SK-N-SH (cell line): ENCODE results near the gene MGAM2. TPM values are rescaled to one million over a fixed set of nuclear protein-coding genes. Genes with fewer than 3 reads are reported as not detected.

Source experiments
- CTCF ChIA-PET: fragments of 300-600, 350-600 bp; formaldehyde crosslinking; extraction: SDS; loops from one replicate; lab custom pipeline; 2021; lab: Yijun Ruan, JAX
- POLR2A ChIA-PET: fragments of 350-600 bp; sonication (Branson Sonifier 250); formaldehyde crosslinking; extraction: SDS; loops from one replicate; lab custom pipeline; 2020; ENCODE audit warnings: antibody characterized with exemption, inconsistent platforms; lab: Yijun Ruan, JAX
- DNase-seq: peaks from one replicate; pipeline ENCODE4 v3.0.0; 2012
- H2AFZ ChIP-seq: fragments of 200-600 bp; sonication (generic); 2 replicates; pipeline ENCODE4 v1.8.1; 2016; ENCODE audit warnings: antibody characterized with exemption, mild to moderate bottlenecking, low read depth
- H3F3A ChIP-seq: fragments of 200-600 bp; sonication (generic); replicated peaks from 2 replicates; pipeline ENCODE3; 2016; ENCODE audit warnings: antibody characterized with exemption, mild to moderate bottlenecking; ENCODE audit not compliant: insufficient read depth
- H3K27ac ChIP-seq, 2 experiments: fragments of 200-500 bp in 1 of 2; fragments of 200-600 bp in 1 of 2; sonication (Bioruptor generic) in 1 of 2; sonication (generic), shearing (Covaris generic) in 1 of 2; 2 replicates each; pipeline versions ENCODE4 v1.5.1 to v1.6.1; 2014 to 2016; ENCODE audit warnings: low read depth in 2 of 2, inconsistent platforms in 1 of 2, low read length in 1 of 2, mild to moderate bottlenecking in 1 of 2, mixed read lengths in 1 of 2
- H3K27me3 ChIP-seq: fragments of 200-600 bp; sonication (generic), shearing (Covaris generic); 2 replicates; pipeline ENCODE4 v1.6.1; 2016; ENCODE audit warnings: mixed run types; ENCODE audit not compliant: insufficient read depth
- H3K36me3 ChIP-seq, 2 experiments: fragments of 200-500 bp in 1 of 2; fragments of 200-600 bp in 1 of 2; sonication (Bioruptor generic) in 1 of 2; sonication (generic) in 1 of 2; replicated peaks in 1 of 2; 2 replicates each; pipeline versions ENCODE3 to v1.5.1; 2014 to 2016; ENCODE audit warnings: low read length in 1 of 2, mild to moderate bottlenecking in 1 of 2; ENCODE audit not compliant: insufficient read depth in 2 of 2, control insufficient read depth in 1 of 2
- H3K4me1 ChIP-seq, 2 experiments: fragments of 200-500 bp in 1 of 2; fragments of 200-600 bp in 1 of 2; sonication (Bioruptor generic) in 1 of 2; sonication (generic), shearing (Covaris generic) in 1 of 2; 2 replicates each; pipeline versions ENCODE4 v1.5.1 to v1.6.1; 2014 to 2016; ENCODE audit warnings: low read depth in 1 of 2, low read length in 1 of 2, mixed run types in 1 of 2; ENCODE audit not compliant: insufficient read depth in 2 of 2, control insufficient read depth in 1 of 2
- H3K4me2 ChIP-seq: fragments of 200-600 bp; sonication (generic), shearing (Covaris generic); 2 replicates; pipeline ENCODE4 v1.6.1; 2017; ENCODE audit warnings: mixed run types
- H3K4me3 ChIP-seq, 2 experiments: fragments of 200-500 bp in 1 of 2; fragments of 200-600 bp in 1 of 2; sonication (Bioruptor generic) in 1 of 2; sonication (generic), shearing (Covaris generic) in 1 of 2; 2 replicates each; pipeline versions ENCODE4 v1.5.1 to v1.8.1; 2014 to 2016; ENCODE audit warnings: low read depth in 2 of 2, inconsistent platforms in 1 of 2, low read length in 1 of 2, mild to moderate bottlenecking in 1 of 2, mixed read lengths in 1 of 2, moderate library complexity in 1 of 2
- H3K79me2 ChIP-seq: fragments of 200-600 bp; sonication (generic); 2 replicates; pipeline ENCODE4 v1.8.1; 2017; ENCODE audit warnings: mild to moderate bottlenecking; ENCODE audit not compliant: insufficient read depth
- H3K9ac ChIP-seq: fragments of 200-600 bp; sonication (generic); 2 replicates; pipeline ENCODE4 v1.6.1; 2017; ENCODE audit warnings: mixed run types
- H3K9me2 ChIP-seq: fragments of 200-600 bp; sonication (generic); 2 replicates; pipeline ENCODE4 v1.6.1; 2017; ENCODE audit warnings: mixed run types
- H3K9me3 ChIP-seq: fragments of 200-600 bp; sonication (generic); 2 replicates; pipeline ENCODE4 v1.6.1; 2017; ENCODE audit warnings: mixed run types, mild to moderate bottlenecking, moderate library complexity
- H4K20me1 ChIP-seq: fragments of 200-600 bp; sonication (generic); 2 replicates; pipeline ENCODE4 v1.6.1; 2017; ENCODE audit warnings: mild to moderate bottlenecking, mixed run types; ENCODE audit not compliant: insufficient read depth
- ELF1 ChIP-seq: IDR thresholded peaks from 2 replicates; pipeline ENCODE4 v1.4.0; 2012
- EP300 ChIP-seq, 2 experiments: IDR thresholded peaks; 2 replicates each; pipeline versions ENCODE4 v1.4.0 to v1.6.1; 2012; ENCODE audit warnings: borderline replicate concordance in 1 of 2, low read depth in 1 of 2, low read length in 1 of 2
- EZH2phosphoT487 ChIP-seq: fragments of 200-600 bp; sonication (generic); IDR thresholded peaks from 2 replicates; pipeline ENCODE4 v1.6.1; 2017; ENCODE audit warnings: low read depth, mixed run types, mild to moderate bottlenecking, antibody characterized with exemption, moderate library complexity, borderline replicate concordance
- FOXM1 ChIP-seq: IDR thresholded peaks from 2 replicates; pipeline ENCODE4 v1.4.0; 2012; ENCODE audit warnings: low read depth, mild to moderate bottlenecking
- GABPA ChIP-seq: IDR thresholded peaks from 2 replicates; pipeline ENCODE4 v1.4.0; 2012; ENCODE audit warnings: low read depth, mild to moderate bottlenecking
- JUND ChIP-seq: IDR thresholded peaks from 2 replicates; pipeline ENCODE4 v1.4.0; 2012
- MEF2A ChIP-seq: IDR thresholded peaks from 2 replicates; pipeline ENCODE4 v1.4.0; 2012; ENCODE audit warnings: low read depth, borderline replicate concordance
- POLR2AphosphoS5 ChIP-seq: IDR thresholded peaks from 2 replicates; pipeline ENCODE4 v1.6.1; 2012; ENCODE audit warnings: low read depth, low read length
- RFX5 ChIP-seq: IDR thresholded peaks from 2 replicates; pipeline ENCODE4 v1.6.1; 2012; ENCODE audit warnings: mild to moderate bottlenecking, improper control_type of control experiment, low read length
- RXRA ChIP-seq: IDR thresholded peaks from 2 replicates; pipeline ENCODE4 v1.4.0; 2012; ENCODE audit warnings: low read depth, mild to moderate bottlenecking, borderline replicate concordance
- SIN3A ChIP-seq: IDR thresholded peaks from 2 replicates; pipeline ENCODE4 v1.6.1; 2012; ENCODE audit warnings: low read depth, mild to moderate bottlenecking, low read length, moderate library complexity, borderline replicate concordance
- SMC3 ChIP-seq: IDR thresholded peaks from 2 replicates; pipeline ENCODE4 v1.6.1; 2012; ENCODE audit warnings: low read depth, low read length, improper control_type of control experiment
- YY1 ChIP-seq: IDR thresholded peaks from 2 replicates; pipeline ENCODE4 v1.4.0; 2012; ENCODE audit warnings: low read depth, mild to moderate bottlenecking
- WGBS: methylation state at CpG from one replicate; pipeline ENCODE4 v1.1.6; 2017; ENCODE audit warnings: low lambda C conversion rate; 5-methylcytosine and 5-hydroxymethylcytosine counted together
- polyA plus RNA-seq, 3 experiments: library from polyadenylated mRNA; depleted of rRNA; stranded (reverse); fragments of >200 nt; gene quantifications; 2 replicates each; pipeline ENCODE4 v1.2.3, GENCODE V29; 2012
- TF ChIP-seq, protein P1 (sequence below): IDR thresholded peaks from 2 replicates; pipeline ENCODE4 v1.6.1; 2012; ENCODE audit warnings: mild to moderate bottlenecking, low read depth, low read length, moderate library complexity
- TF ChIP-seq, protein P2 (sequence below): fragments of 200-600 bp; sonication (generic); IDR thresholded peaks from 2 replicates; pipeline ENCODE4 v1.6.1; 2017; ENCODE audit warnings: antibody characterized with exemption, mild to moderate bottlenecking, moderate library complexity
- TF ChIP-seq, protein P3 (sequence below): IDR thresholded peaks from 2 replicates; pipeline ENCODE4 v1.4.0; 2012; ENCODE audit warnings: low read depth, borderline replicate concordance
- TF ChIP-seq, protein P4 (sequence below): fragments of 150-350 bp; IDR thresholded peaks from 2 replicates; pipeline ENCODE4 v1.6.1; 2017; ENCODE audit warnings: antibody characterized with exemption, low read length, low read depth, borderline replicate concordance

Gene MGAM2
- polyA plus RNA-seq, 1 of the 3 experiments (the other 2 are of a cell fraction) = not detected

DNA sequence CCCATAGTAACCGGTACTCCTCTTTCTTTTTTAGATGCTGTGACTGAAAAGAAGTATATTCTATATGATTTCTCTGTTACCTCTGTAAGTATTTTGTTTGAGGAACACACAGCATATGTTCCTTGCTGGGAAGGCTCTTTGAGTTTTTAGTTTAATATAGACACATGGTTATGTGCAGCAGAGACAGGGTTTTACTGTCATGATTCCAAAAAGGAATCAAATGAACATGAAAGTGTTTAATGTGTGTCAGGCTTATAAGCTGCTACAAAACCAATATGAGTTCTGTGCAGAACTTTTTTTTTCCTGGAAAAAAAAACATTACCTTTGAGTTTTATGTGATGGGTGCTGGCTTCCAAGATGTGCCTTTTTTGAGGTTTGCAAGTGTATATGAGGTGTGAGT is 50.4 kb downstream of the MGAM2 start (continued):
- TF ChIP-seq, protein P1, sequence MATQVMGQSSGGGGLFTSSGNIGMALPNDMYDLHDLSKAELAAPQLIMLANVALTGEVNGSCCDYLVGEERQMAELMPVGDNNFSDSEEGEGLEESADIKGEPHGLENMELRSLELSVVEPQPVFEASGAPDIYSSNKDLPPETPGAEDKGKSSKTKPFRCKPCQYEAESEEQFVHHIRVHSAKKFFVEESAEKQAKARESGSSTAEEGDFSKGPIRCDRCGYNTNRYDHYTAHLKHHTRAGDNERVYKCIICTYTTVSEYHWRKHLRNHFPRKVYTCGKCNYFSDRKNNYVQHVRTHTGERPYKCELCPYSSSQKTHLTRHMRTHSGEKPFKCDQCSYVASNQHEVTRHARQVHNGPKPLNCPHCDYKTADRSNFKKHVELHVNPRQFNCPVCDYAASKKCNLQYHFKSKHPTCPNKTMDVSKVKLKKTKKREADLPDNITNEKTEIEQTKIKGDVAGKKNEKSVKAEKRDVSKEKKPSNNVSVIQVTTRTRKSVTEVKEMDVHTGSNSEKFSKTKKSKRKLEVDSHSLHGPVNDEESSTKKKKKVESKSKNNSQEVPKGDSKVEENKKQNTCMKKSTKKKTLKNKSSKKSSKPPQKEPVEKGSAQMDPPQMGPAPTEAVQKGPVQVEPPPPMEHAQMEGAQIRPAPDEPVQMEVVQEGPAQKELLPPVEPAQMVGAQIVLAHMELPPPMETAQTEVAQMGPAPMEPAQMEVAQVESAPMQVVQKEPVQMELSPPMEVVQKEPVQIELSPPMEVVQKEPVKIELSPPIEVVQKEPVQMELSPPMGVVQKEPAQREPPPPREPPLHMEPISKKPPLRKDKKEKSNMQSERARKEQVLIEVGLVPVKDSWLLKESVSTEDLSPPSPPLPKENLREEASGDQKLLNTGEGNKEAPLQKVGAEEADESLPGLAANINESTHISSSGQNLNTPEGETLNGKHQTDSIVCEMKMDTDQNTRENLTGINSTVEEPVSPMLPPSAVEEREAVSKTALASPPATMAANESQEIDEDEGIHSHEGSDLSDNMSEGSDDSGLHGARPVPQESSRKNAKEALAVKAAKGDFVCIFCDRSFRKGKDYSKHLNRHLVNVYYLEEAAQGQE = no peak
- no peak for TF ChIP-seq SMC3
- no peak for TF ChIP-seq FOXM1
- TF ChIP-seq RXRA = no peak
- no peak for TF ChIP-seq GABPA
- TF ChIP-seq, protein P2, sequence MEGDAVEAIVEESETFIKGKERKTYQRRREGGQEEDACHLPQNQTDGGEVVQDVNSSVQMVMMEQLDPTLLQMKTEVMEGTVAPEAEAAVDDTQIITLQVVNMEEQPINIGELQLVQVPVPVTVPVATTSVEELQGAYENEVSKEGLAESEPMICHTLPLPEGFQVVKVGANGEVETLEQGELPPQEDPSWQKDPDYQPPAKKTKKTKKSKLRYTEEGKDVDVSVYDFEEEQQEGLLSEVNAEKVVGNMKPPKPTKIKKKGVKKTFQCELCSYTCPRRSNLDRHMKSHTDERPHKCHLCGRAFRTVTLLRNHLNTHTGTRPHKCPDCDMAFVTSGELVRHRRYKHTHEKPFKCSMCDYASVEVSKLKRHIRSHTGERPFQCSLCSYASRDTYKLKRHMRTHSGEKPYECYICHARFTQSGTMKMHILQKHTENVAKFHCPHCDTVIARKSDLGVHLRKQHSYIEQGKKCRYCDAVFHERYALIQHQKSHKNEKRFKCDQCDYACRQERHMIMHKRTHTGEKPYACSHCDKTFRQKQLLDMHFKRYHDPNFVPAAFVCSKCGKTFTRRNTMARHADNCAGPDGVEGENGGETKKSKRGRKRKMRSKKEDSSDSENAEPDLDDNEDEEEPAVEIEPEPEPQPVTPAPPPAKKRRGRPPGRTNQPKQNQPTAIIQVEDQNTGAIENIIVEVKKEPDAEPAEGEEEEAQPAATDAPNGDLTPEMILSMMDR = no peak
- TF ChIP-seq POLR2AphosphoS5 = no peak
- TF ChIP-seq, protein P3, sequence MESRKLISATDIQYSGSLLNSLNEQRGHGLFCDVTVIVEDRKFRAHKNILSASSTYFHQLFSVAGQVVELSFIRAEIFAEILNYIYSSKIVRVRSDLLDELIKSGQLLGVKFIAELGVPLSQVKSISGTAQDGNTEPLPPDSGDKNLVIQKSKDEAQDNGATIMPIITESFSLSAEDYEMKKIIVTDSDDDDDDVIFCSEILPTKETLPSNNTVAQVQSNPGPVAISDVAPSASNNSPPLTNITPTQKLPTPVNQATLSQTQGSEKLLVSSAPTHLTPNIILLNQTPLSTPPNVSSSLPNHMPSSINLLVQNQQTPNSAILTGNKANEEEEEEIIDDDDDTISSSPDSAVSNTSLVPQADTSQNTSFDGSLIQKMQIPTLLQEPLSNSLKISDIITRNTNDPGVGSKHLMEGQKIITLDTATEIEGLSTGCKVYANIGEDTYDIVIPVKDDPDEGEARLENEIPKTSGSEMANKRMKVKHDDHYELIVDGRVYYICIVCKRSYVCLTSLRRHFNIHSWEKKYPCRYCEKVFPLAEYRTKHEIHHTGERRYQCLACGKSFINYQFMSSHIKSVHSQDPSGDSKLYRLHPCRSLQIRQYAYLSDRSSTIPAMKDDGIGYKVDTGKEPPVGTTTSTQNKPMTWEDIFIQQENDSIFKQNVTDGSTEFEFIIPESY = no peak
- TF ChIP-seq SIN3A = no peak
- no peak for TF ChIP-seq JUND

DNA sequence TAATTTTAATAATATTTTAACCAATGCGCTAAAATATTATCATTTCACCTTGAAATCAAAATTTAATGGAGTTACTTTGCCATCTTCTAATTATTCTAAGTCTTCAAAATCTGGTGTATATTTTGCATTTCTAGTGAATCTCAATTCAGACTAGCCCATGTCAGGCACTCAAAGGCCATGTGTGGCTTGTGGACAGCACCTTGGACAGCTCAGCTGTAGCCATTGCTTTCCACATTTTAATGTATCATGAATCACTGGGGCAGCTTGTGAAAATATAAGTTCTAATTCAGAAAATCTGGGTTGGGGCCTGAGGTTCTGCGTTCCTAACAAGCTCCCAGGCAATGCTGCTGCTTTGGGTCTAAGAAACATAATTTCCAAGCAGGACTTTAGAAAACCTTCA is 57.2 kb downstream of the MGAM2 start:
- H3K27ac ChIP-seq = no peak overlapping the region
- H4K20me1 ChIP-seq = no peaks in the 10 kb centered on the region
- H3K4me1 ChIP-seq = no peaks in the 10 kb centered on the region
- no peaks in the 10 kb centered on the region for H3K79me2 ChIP-seq
- no peak for DNase-seq
- no peaks in the 10 kb centered on the region for H3K36me3 ChIP-seq
- ChIA-PET CTCF (interaction anchor here (0.7 to 0.9 kb wide), 2 partner anchors 13 to 383 kb away, joined by 3 read pairs; no protein-coding TSS in a partner anchor), POLR2A (no interaction called here)
- 48% methylated on average over 2 of the region's 2 CpGs for WGBS
- TF ChIP-seq EZH2phosphoT487 (no peak), RFX5 (no peak), ELF1 (no peak), MEF2A (no peak), EP300 (IDR thresholded peaks at IDR 0.05; ENCODE audit: borderline replicate concordance in 1 of 2, low read depth in 1 of 2, low read length in 1 of 2) (no peak), YY1 (no peak)
- TF ChIP-seq, protein P2 = no peak
- TF ChIP-seq, protein P1 = peak; percentile 98
- TF ChIP-seq, protein P4, sequence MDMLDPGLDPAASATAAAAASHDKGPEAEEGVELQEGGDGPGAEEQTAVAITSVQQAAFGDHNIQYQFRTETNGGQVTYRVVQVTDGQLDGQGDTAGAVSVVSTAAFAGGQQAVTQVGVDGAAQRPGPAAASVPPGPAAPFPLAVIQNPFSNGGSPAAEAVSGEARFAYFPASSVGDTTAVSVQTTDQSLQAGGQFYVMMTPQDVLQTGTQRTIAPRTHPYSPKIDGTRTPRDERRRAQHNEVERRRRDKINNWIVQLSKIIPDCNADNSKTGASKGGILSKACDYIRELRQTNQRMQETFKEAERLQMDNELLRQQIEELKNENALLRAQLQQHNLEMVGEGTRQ = no peak
- H3F3A ChIP-seq = no peaks in the 10 kb centered on the region
- H3K9ac ChIP-seq = no peak overlapping the region
- no peak overlapping the region for H3K4me2 ChIP-seq
- H2AFZ ChIP-seq = no peak overlapping the region
- no peaks in the 10 kb centered on the region for H3K9me3 ChIP-seq
- no peaks in the 10 kb centered on the region for H3K9me2 ChIP-seq
- no peaks in the 10 kb centered on the region; the same call in 1 of the 2 replicates for H3K27me3 ChIP-seq
- H3K4me3 ChIP-seq = no peak overlapping the region
